HG03060 (cell line): ENCODE data around the gene SLC6A11.

Experiments
- ATAC-seq: cut with Tn5 transposase; IDR thresholded peaks from one replicate; pipeline ENCODE4 v1.9.1; 2021; ENCODE audit warnings: low read depth, moderate number of reproducible peaks; ENCODE audit not compliant: unreplicated experiment

SLC6A11 gene

GRCh38 chr3:10882851-10883250 lies 66.8 kb downstream of the SLC6A11 start:
- no peak for ATAC-seq

- no peak for ATAC-seq
Measured at GRCh38 chr3:10883478-10884234, 67.6 kb downstream of the SLC6A11 start.

- no peak for ATAC-seq
Measured at GRCh38 chr3:10887015-10887414, 71.0 kb downstream of the SLC6A11 start.

GRCh38 chr3:10888518-10889090 lies 72.6 kb downstream of the SLC6A11 start:
- no peak for ATAC-seq

- ATAC-seq = no peak
Measured at GRCh38 chr3:10889206-10889960, 73.4 kb downstream of the SLC6A11 start.

GRCh38 chr3:10890665-10891064 lies 74.6 kb downstream of the SLC6A11 start:
- no peak for ATAC-seq

GRCh38 chr3:10892622-10893021 lies 76.6 kb downstream of the SLC6A11 start:
- ATAC-seq = no peak

GRCh38 chr3:10901296-10901945 lies 85.4 kb downstream of the SLC6A11 start:
- no peak for ATAC-seq

GRCh38 chr3:10907262-10907661 lies 91.2 kb downstream of the SLC6A11 start:
- ATAC-seq = no peak

GRCh38 chr3:10910367-10910766 lies 94.3 kb downstream of the SLC6A11 start:
- ATAC-seq = no peak

GRCh38 chr3:10911350-10912002 lies 95.4 kb downstream of the SLC6A11 start:
- no peak for ATAC-seq

- no peak for ATAC-seq
Measured at GRCh38 chr3:10912786-10913185, 96.8 kb downstream of the SLC6A11 start.

GRCh38 chr3:10915376-10915775 lies 99.3 kb downstream of the SLC6A11 start:
- no peak for ATAC-seq

GRCh38 chr3:10917176-10917575 lies 101.1 kb downstream of the SLC6A11 start:
- ATAC-seq = no peak

- ATAC-seq = no peak
Measured at GRCh38 chr3:10918011-10918410, 102.0 kb downstream of the SLC6A11 start.

GRCh38 chr3:10919636-10920035 lies 103.6 kb downstream of the SLC6A11 start:
- no peak for ATAC-seq

- ATAC-seq = no peak
Measured at GRCh38 chr3:10925436-10926255, 109.6 kb downstream of the SLC6A11 start.

GRCh38 chr3:10926256-10926810 lies 110.3 kb downstream of the SLC6A11 start:
- no peak for ATAC-seq

- ATAC-seq = no peak
Measured at GRCh38 chr3:10926811-10927521, 110.9 kb downstream of the SLC6A11 start.
